Measurements from ENCODE around the gene SLC7A6OS.

- TF ChIP-seq CTCF (IDR thresholded peaks at IDR 0.05; ENCODE audit: insufficient read depth, low read length) (no peak), POLR2AphosphoS5 (IDR thresholded peaks at IDR 0.05; ENCODE audit: low read depth) (no peak), REST (IDR thresholded peaks at IDR 0.05; ENCODE audit: insufficient replicate concordance, low read depth) (no peak)
Measured at GRCh38 chr16:68289621-68290329, 21.0 kb downstream of the SLC7A6OS start.
